HEK293 (cell line): ENCODE measurements around the gene ALS2CL.

ENCODE experiments used
- ZBTB21 ChIP-seq: fragments of 450-650 bp; formaldehyde crosslinking; IDR thresholded peaks from 2 replicates; pipeline ENCODE4 v1.5.1; 2017; ENCODE audit warnings: missing biosample characterization, missing genetic modification characterization
- ZNF274 ChIP-seq, 2 experiments: fragments of 200-500 bp in 1 of 2; fragments of 450-650 bp in 1 of 2; sonication (Bioruptor generic) in 1 of 2; formaldehyde crosslinking in 1 of 2; IDR thresholded peaks; 2 replicates each; pipeline versions ENCODE4 v1.5.1 to v1.6.1; 2014 to 2016; ENCODE audit warnings: borderline replicate concordance in 1 of 2, inconsistent platforms in 1 of 2, low read length in 1 of 2, missing biosample characterization in 1 of 2, missing genetic modification characterization in 1 of 2
- ZNF777 ChIP-seq: fragments of 450-650 bp; formaldehyde crosslinking; IDR thresholded peaks from 2 replicates; pipeline ENCODE4 v1.5.1; 2017; ENCODE audit warnings: missing biosample characterization, missing genetic modification characterization, borderline replicate concordance
- TF ChIP-seq, protein P1 (sequence below): fragments of 450-650 bp; formaldehyde crosslinking; IDR thresholded peaks from 2 replicates; pipeline ENCODE4 v1.5.1; 2016; ENCODE audit warnings: missing biosample characterization, missing genetic modification characterization

- TF ChIP-seq ZNF274 (IDR thresholded peaks at IDR 0.05; ENCODE audit: low read length) (no peak), ZNF274 (tag by site-specific recombination; IDR thresholded peaks at IDR 0.05; ENCODE audit: borderline replicate concordance) (no peak), ZBTB21 (tag by site-specific recombination) (no peak), ZNF777 (no peak)
- TF ChIP-seq, protein P1, sequence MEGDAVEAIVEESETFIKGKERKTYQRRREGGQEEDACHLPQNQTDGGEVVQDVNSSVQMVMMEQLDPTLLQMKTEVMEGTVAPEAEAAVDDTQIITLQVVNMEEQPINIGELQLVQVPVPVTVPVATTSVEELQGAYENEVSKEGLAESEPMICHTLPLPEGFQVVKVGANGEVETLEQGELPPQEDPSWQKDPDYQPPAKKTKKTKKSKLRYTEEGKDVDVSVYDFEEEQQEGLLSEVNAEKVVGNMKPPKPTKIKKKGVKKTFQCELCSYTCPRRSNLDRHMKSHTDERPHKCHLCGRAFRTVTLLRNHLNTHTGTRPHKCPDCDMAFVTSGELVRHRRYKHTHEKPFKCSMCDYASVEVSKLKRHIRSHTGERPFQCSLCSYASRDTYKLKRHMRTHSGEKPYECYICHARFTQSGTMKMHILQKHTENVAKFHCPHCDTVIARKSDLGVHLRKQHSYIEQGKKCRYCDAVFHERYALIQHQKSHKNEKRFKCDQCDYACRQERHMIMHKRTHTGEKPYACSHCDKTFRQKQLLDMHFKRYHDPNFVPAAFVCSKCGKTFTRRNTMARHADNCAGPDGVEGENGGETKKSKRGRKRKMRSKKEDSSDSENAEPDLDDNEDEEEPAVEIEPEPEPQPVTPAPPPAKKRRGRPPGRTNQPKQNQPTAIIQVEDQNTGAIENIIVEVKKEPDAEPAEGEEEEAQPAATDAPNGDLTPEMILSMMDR (tag by site-specific recombination), result no peak
These were observed 17.3 kb upstream of the ALS2CL start for GRCh38 chr3:46710671-46711295.
